Mucosa of rectum (tissue), 2 donors: ENCODE data around the gene UNC45B.
A peak's percentile ranks its signal among the peaks of the same experiment; 100 is the strongest.

ENCODE experiments used
- H3K27ac ChIP-seq, 2 donors: one replicate each; pipeline ENCODE4 v1.7.0; 2013; ENCODE audit warnings: inconsistent platforms in 2 of 2, low read depth in 2 of 2, low read length in 2 of 2
- H3K27me3 ChIP-seq, 2 donors: one replicate each; pipeline ENCODE4 v1.7.0; 2013; ENCODE audit warnings: low read length in 2 of 2; ENCODE audit not compliant: control insufficient read depth in 2 of 2, insufficient read depth in 2 of 2
- H3K36me3 ChIP-seq, 2 donors: one replicate each; pipeline ENCODE4 v1.7.0; 2013; ENCODE audit warnings: low read length in 2 of 2; ENCODE audit not compliant: control insufficient read depth in 2 of 2, insufficient read depth in 2 of 2
- H3K4me1 ChIP-seq, 2 donors: one replicate each; pipeline ENCODE4 v1.7.0; 2013; ENCODE audit warnings: low read length in 2 of 2, mild to moderate bottlenecking in 1 of 2; ENCODE audit not compliant: control insufficient read depth in 2 of 2, insufficient read depth in 2 of 2
- H3K4me3 ChIP-seq, 2 donors: one replicate each; pipeline ENCODE4 v1.7.0; 2013; ENCODE audit warnings: low read length in 2 of 2
- H3K9ac ChIP-seq, 2 donors: one replicate each; pipeline ENCODE4 v1.7.0; 2013; ENCODE audit warnings: low read length in 2 of 2, low read depth in 1 of 2, mild to moderate bottlenecking in 1 of 2
- H3K9me3 ChIP-seq, 2 donors: one replicate each; pipeline ENCODE4 v1.7.0; 2013; ENCODE audit warnings: low read length in 2 of 2; ENCODE audit not compliant: control insufficient read depth in 2 of 2
- donor health status: healthy.
- donor health status: Normal muscosa, but diverticular disease.

Gene UNC45B

GRCh38 chr17:35119370-35120165, 28.0 kb upstream of the UNC45B start, which contains the start of gene RAD51D:
TSS of gene RAD51D (minus strand) at chr17:35119860. CDS start at chr17:35119613, 247 bp downstream.
- Histone ChIP-seq H3K9ac (peak within 1 kb of the TSS; percentile 80 to 88), H3K27ac (peak within 1 kb of the TSS; percentile 42 to 79), H3K4me1 (peaks cover 0 to 5% of the 10 kb centered on the region in 2 donors), H3K9me3 (no peaks in the 10 kb centered on the region), H3K4me3 (peak within 1 kb of the TSS; percentile 85 to 89), H3K27me3 (no peaks in the 10 kb centered on the region), H3K36me3 (no peaks in the 10 kb centered on the region)

- no peak within 1 kb of the TSS for H3K4me3 ChIP-seq
- no peaks in the 10 kb centered on the region for H3K36me3 ChIP-seq
Observed at GRCh38 chr17:35121315-35121714, 26.3 kb upstream of the UNC45B start, which contains the start of gene FNDC8. TSS of gene FNDC8 (plus strand) at chr17:35121615. CDS start at chr17:35121694, 79 bp downstream.

GRCh38 chr17:35127751-35128514, 19.7 kb upstream of the UNC45B start:
- no peak overlapping the region for H3K9ac ChIP-seq
- no peaks in the 10 kb centered on the region for H3K27me3 ChIP-seq
- H3K36me3 ChIP-seq = peaks cover 7 to 18% of the 10 kb centered on the region in 2 donors
- H3K4me1 ChIP-seq = peaks cover 0 to 2% of the 10 kb centered on the region in 2 donors
- no peak overlapping the region for H3K4me3 ChIP-seq
- H3K27ac ChIP-seq = no peak overlapping the region
- H3K9me3 ChIP-seq = no peaks in the 10 kb centered on the region

More at GRCh38 chr17:35121315-35121714, 26.3 kb upstream of the UNC45B start, which contains the start of gene FNDC8:
- Histone ChIP-seq H3K27ac (no peak within 1 kb of the TSS), H3K9ac (no peak within 1 kb of the TSS), H3K27me3 (no peaks in the 10 kb centered on the region), H3K9me3 (no peaks in the 10 kb centered on the region), H3K4me1 (peaks cover 0 to 5% of the 10 kb centered on the region in 2 donors)

- Histone ChIP-seq H3K27me3 (no peaks in the 10 kb centered on the region), H3K27ac (no peak overlapping the region), H3K4me3 (no peak overlapping the region), H3K9ac (no peak overlapping the region), H3K4me1 (peaks cover 0 to 2% of the 10 kb centered on the region in 2 donors), H3K36me3 (peaks cover 19 to 32% of the 10 kb centered on the region in 2 donors), H3K9me3 (no peaks in the 10 kb centered on the region)
Observed at GRCh38 chr17:35129154-35129972, 18.3 kb upstream of the UNC45B start.

GRCh38 chr17:35129973-35130351, 17.7 kb upstream of the UNC45B start:
- peaks cover 20 to 38% of the 10 kb centered on the region in 2 donors for H3K36me3 ChIP-seq
- H3K9me3 ChIP-seq = no peaks in the 10 kb centered on the region
- H3K4me1 ChIP-seq = peaks cover 0 to 2% of the 10 kb centered on the region in 2 donors
- no peak overlapping the region for H3K4me3 ChIP-seq
- no peak overlapping the region for H3K9ac ChIP-seq
- H3K27me3 ChIP-seq = no peaks in the 10 kb centered on the region
- H3K27ac ChIP-seq = no peak overlapping the region

- peaks cover 0 to 2% of the 10 kb centered on the region in 2 donors for H3K4me1 ChIP-seq
- H3K9me3 ChIP-seq = no peaks in the 10 kb centered on the region
- H3K27me3 ChIP-seq = no peaks in the 10 kb centered on the region
- no peak overlapping the region for H3K27ac ChIP-seq
- H3K9ac ChIP-seq = no peak overlapping the region
- peaks cover 24 to 43% of the 10 kb centered on the region in 2 donors for H3K36me3 ChIP-seq
- no peak overlapping the region for H3K4me3 ChIP-seq
Observed at GRCh38 chr17:35130392-35130791, 17.2 kb upstream of the UNC45B start.

- no peaks in the 10 kb centered on the region for H3K9me3 ChIP-seq
- H3K4me1 ChIP-seq = peaks cover 0 to 2% of the 10 kb centered on the region in 2 donors
- H3K27ac ChIP-seq = no peak overlapping the region
- no peak overlapping the region for H3K9ac ChIP-seq
- no peak overlapping the region for H3K4me3 ChIP-seq
- H3K27me3 ChIP-seq = no peaks in the 10 kb centered on the region
- H3K36me3 ChIP-seq = peaks cover 35 to 59% of the 10 kb centered on the region in 2 donors
Observed at GRCh38 chr17:35132099-35132498, 15.5 kb upstream of the UNC45B start.

GRCh38 chr17:35132816-35133550, 14.6 kb upstream of the UNC45B start:
- H3K27ac ChIP-seq = no peak overlapping the region
- no peaks in the 10 kb centered on the region for H3K9me3 ChIP-seq
- peaks cover 0 to 2% of the 10 kb centered on the region in 2 donors for H3K4me1 ChIP-seq
- peaks cover 38 to 63% of the 10 kb centered on the region in 2 donors for H3K36me3 ChIP-seq
- H3K4me3 ChIP-seq = no peak overlapping the region
- H3K27me3 ChIP-seq = no peaks in the 10 kb centered on the region
- no peak overlapping the region for H3K9ac ChIP-seq

GRCh38 chr17:35135322-35135721, 12.3 kb upstream of the UNC45B start:
- Histone ChIP-seq H3K27me3 (no peaks in the 10 kb centered on the region), H3K9ac (no peak overlapping the region), H3K4me3 (no peak overlapping the region), H3K9me3 (no peaks in the 10 kb centered on the region), H3K27ac (no peak overlapping the region), H3K36me3 (peaks cover 45 to 66% of the 10 kb centered on the region in 2 donors), H3K4me1 (peaks cover 0 to 2% of the 10 kb centered on the region in 2 donors)
